Bronchial epithelial cell (primary cell): ENCODE measurements around the gene PERCC1. TPM values are rescaled to one million over a fixed set of nuclear protein-coding genes. Genes with fewer than 3 reads are reported as not detected.
"Not testable (repeated sequence)": the region's sequence is repeated elsewhere in the genome, so short reads cannot be mapped to it uniquely, and the experiment has no call there.

Experiments
- DNase-seq: peaks from one replicate; pipeline ENCODE4 v3.0.0-alpha.2; 2010; ENCODE audit warnings: low read depth
- FAIRE-seq: peaks from 2 replicates; lab custom pipeline; 2011; peaks lifted over from hg19 to GRCh38; lab: Jason Lieb, UNC
- H3K27me3 ChIP-seq: 2 replicates; pipeline ENCODE4 v1.5.1; 2011; ENCODE audit warnings: low read length; ENCODE audit not compliant: control insufficient read depth, insufficient read depth
- H3K36me3 ChIP-seq: 2 replicates; pipeline ENCODE4 v1.5.1; 2011; ENCODE audit warnings: low read length; ENCODE audit not compliant: control insufficient read depth, insufficient read depth
- H3K4me3 ChIP-seq: 2 replicates; pipeline ENCODE4 v1.5.1; 2011; ENCODE audit warnings: mild to moderate bottlenecking, low read depth, low read length, control low read depth
- CTCF ChIP-seq: IDR thresholded peaks from 2 replicates; pipeline ENCODE4 v1.5.1; 2011; ENCODE audit warnings: mild to moderate bottlenecking, moderate library complexity, low read length, control low read depth, inconsistent platforms; ENCODE audit not compliant: insufficient read depth, severe bottlenecking
- total RNA-seq: library from RNA; depleted of rRNA; stranded (reverse); fragments of >200 nt; gene quantifications from 2 replicates; pipeline ENCODE4 v1.2.1, GENCODE V29; 2014

PERCC1 gene
- total RNA-seq, 1 donor from 2014 or later, result not detected

- no peak for TF ChIP-seq CTCF
- Histone ChIP-seq H3K27me3 (no peaks in the 10 kb centered on the region), H3K36me3 (no peaks in the 10 kb centered on the region), H3K4me3 (no peak overlapping the region)
- FAIRE-seq (no peak), DNase-seq (no peak)
These were observed 42.1 kb downstream of the PERCC1 start for GRCh38 chr16:1472974-1473373.

GRCh38 chr16:1474082-1474795 is 43.4 kb downstream of the PERCC1 start:
- H3K4me3 ChIP-seq, result peak overlapping the region; percentile 63
- no peaks in the 10 kb centered on the region for H3K27me3 ChIP-seq
- DNase-seq (no peak), FAIRE-seq (no peak)
- no peak for TF ChIP-seq CTCF
- H3K36me3 ChIP-seq, result no peaks in the 10 kb centered on the region

- DNase-seq (peak; percentile 49), FAIRE-seq (no peak)
- TF ChIP-seq CTCF, result no peak
- Histone ChIP-seq H3K27me3 (no peaks in the 10 kb centered on the region), H3K36me3 (no peaks in the 10 kb centered on the region), H3K4me3 (peak within 1 kb of the TSS; percentile 63)
These were observed 44.1 kb downstream of the PERCC1 start, which contains the start of gene CLCN7 for GRCh38 chr16:1474796-1475551. CLCN7 (minus strand) TSS chr16:1475028; CDS start chr16:1474974, 54 bp downstream.

GRCh38 chr16:1475552-1476114 is 44.8 kb downstream of the PERCC1 start:
- no peak for DNase-seq
- Histone ChIP-seq H3K27me3 (no peaks in the 10 kb centered on the region), H3K36me3 (no peaks in the 10 kb centered on the region), H3K4me3 (peak overlapping the region; percentile 63)
- no peak for FAIRE-seq
- TF ChIP-seq CTCF, result no peak

GRCh38 chr16:1477033-1477432 is 46.2 kb downstream of the PERCC1 start:
- Histone ChIP-seq H3K36me3 (no peaks in the 10 kb centered on the region), H3K27me3 (no peaks in the 10 kb centered on the region), H3K4me3 (no peak overlapping the region)
- TF ChIP-seq CTCF, result no peak
- FAIRE-seq (no peak), DNase-seq (no peak)

GRCh38 chr16:1478937-1479336 is 48.1 kb downstream of the PERCC1 start:
- not testable (repeated sequence) for H3K27me3 ChIP-seq, FAIRE-seq, DNase-seq, H3K4me3 ChIP-seq, H3K36me3 ChIP-seq
